ENCODE data around the gene OR1L6. TPM values are rescaled to one million over a fixed set of nuclear protein-coding genes. Genes with fewer than 3 reads are reported as not detected.

Gene OR1L6
- total RNA-seq, 1 donor from 2014 or later = not detected

GRCh38 chr9:122789256-122790046, 47.3 kb downstream of the OR1L6 start:
- H3K36me3 Mint-ChIP-seq (ENCODE audit: unreplicated experiment) = no peaks in the 10 kb centered on the region
- TF ChIP-seq, protein P1, sequence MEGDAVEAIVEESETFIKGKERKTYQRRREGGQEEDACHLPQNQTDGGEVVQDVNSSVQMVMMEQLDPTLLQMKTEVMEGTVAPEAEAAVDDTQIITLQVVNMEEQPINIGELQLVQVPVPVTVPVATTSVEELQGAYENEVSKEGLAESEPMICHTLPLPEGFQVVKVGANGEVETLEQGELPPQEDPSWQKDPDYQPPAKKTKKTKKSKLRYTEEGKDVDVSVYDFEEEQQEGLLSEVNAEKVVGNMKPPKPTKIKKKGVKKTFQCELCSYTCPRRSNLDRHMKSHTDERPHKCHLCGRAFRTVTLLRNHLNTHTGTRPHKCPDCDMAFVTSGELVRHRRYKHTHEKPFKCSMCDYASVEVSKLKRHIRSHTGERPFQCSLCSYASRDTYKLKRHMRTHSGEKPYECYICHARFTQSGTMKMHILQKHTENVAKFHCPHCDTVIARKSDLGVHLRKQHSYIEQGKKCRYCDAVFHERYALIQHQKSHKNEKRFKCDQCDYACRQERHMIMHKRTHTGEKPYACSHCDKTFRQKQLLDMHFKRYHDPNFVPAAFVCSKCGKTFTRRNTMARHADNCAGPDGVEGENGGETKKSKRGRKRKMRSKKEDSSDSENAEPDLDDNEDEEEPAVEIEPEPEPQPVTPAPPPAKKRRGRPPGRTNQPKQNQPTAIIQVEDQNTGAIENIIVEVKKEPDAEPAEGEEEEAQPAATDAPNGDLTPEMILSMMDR (IDR thresholded peaks at IDR 0.05; ENCODE audit: partially characterized antibody, unreplicated experiment) = no peak
- peaks cover 1% of the 10 kb centered on the region for H3K9me3 Mint-ChIP-seq (ENCODE audit: unreplicated experiment)
- DNase-seq = no peak
- H3K27ac Mint-ChIP-seq (ENCODE audit: unreplicated experiment) = no peak overlapping the region
- H3K4me1 Mint-ChIP-seq (ENCODE audit: low read depth, unreplicated experiment) = no peaks in the 10 kb centered on the region
- H3K4me3 Mint-ChIP-seq (ENCODE audit: unreplicated experiment) = no peak overlapping the region
- H3K27me3 Mint-ChIP-seq (ENCODE audit: unreplicated experiment) = no peaks in the 10 kb centered on the region

DNA sequence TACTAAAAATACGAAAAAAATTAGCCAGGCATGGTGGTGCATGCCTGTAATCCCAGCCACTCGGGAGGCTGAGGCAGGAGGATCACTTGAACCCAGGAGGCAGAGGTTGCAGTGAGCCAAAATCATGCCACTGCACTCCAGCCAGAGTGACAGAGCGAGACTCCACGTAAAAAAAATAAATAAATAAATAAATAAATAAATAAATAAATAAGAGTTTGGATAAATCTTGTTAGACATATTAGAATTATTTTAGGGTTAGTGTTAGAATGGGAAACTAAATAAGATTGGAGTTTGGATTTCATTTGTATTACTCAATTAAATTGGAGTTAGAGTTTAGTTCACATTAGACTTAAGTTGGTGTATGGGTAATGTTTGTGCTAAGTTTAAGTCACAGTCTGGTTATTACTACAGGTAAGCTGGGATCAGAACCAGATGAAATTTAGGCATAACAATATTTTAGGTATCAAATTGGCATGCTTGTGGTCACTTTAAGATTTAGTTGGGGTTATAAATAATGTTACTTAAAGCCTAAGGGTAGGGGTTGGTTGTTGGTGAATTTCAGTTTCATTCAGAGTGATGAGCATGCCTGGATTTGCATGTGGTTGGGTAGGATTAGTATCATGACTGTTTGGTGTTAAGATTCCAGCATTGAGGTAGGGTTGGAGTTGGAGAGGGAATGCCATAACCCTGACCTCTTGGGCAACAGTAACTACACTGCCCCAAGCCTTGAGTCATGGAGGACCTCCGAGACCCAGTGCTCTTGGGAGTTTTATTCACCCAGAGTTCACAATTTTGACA, 50.0 kb downstream of the OR1L6 start:
- Mint-ChIP-seq H3K9me3 (ENCODE audit: unreplicated experiment) (peaks cover 1% of the 10 kb centered on the region), H3K27me3 (ENCODE audit: unreplicated experiment) (peaks cover 2% of the 10 kb centered on the region), H3K27ac (ENCODE audit: unreplicated experiment) (no peak overlapping the region), H3K36me3 (ENCODE audit: unreplicated experiment) (no peaks in the 10 kb centered on the region), H3K4me1 (ENCODE audit: low read depth, unreplicated experiment) (no peaks in the 10 kb centered on the region), H3K4me3 (ENCODE audit: unreplicated experiment) (no peak overlapping the region)
- no peak for DNase-seq
- TF ChIP-seq, protein P1 (IDR thresholded peaks at IDR 0.05; ENCODE audit: partially characterized antibody, unreplicated experiment) = no peak

DNA sequence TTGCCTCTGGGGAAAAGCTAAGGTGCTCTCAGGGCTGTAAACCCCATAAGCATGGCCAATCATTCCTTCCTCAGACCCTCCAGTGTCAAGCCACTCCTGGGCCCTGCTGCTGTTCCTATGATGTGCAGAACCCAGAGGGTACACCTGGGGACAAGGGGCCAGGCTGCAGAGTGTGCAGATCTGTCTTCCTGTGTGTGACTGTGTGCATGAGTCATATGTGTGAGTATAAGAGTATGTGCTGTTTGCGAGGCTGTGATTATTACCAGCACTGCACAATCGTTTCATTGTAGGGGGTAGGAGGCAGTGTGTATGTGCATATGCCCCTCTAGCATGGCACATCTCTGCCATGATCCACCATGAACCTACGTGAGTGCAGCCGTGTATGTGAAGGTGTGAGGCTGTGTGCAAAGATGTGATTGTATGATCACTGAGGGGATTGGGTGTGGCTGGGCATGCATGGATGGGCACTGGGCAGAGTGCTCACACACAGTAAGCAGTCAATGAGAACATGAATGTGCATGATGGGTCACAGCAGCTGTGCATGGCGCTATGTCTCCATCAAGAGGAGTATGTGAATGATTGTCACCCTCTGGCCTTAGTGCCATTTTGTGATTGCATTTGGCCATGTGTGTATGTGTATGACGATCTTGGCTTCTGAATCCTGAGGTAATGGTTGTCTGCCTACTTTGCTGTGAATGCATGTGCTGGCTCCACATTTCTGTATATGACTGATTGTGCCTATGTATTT, 55.4 kb downstream of the OR1L6 start:
- H3K9me3 Mint-ChIP-seq (ENCODE audit: unreplicated experiment) = peaks cover 1% of the 10 kb centered on the region
- TF ChIP-seq, protein P1 (IDR thresholded peaks at IDR 0.05; ENCODE audit: partially characterized antibody, unreplicated experiment) = no peak
- H3K36me3 Mint-ChIP-seq (ENCODE audit: unreplicated experiment) = no peaks in the 10 kb centered on the region
- H3K4me3 Mint-ChIP-seq (ENCODE audit: unreplicated experiment) = no peak overlapping the region
- no peaks in the 10 kb centered on the region for H3K4me1 Mint-ChIP-seq (ENCODE audit: low read depth, unreplicated experiment)
- H3K27me3 Mint-ChIP-seq (ENCODE audit: unreplicated experiment) = peaks cover 4% of the 10 kb centered on the region
- no peak for DNase-seq
- H3K27ac Mint-ChIP-seq (ENCODE audit: unreplicated experiment) = no peak overlapping the region

Other genes starting within 250 kb of the OR1L6 start
- not detected for gene OR1J2, start 231.5 kb upstream of the OR1L6 start, total RNA-seq (ENCODE audit: unreplicated experiment)
- not detected for gene OR1J4, start 223.2 kb upstream of the OR1L6 start, total RNA-seq (ENCODE audit: unreplicated experiment)
- not detected for gene OR1N1, start 215.0 kb upstream of the OR1L6 start, total RNA-seq (ENCODE audit: unreplicated experiment)
- gene OR1N2, start 189.2 kb upstream of the OR1L6 start, total RNA-seq (ENCODE audit: unreplicated experiment) = not detected
- gene OR1L8, start 158.9 kb upstream of the OR1L6 start, total RNA-seq (ENCODE audit: unreplicated experiment) = not detected
- gene OR1Q1, start 127.6 kb upstream of the OR1L6 start, total RNA-seq (ENCODE audit: unreplicated experiment) = not detected
- not detected for gene OR1B1, start 84.7 kb upstream of the OR1L6 start, total RNA-seq (ENCODE audit: unreplicated experiment)
- gene OR1L1, start 80.6 kb upstream of the OR1L6 start, total RNA-seq (ENCODE audit: unreplicated experiment) = not detected
- gene OR1L3, start 67.2 kb upstream of the OR1L6 start, total RNA-seq (ENCODE audit: unreplicated experiment) = not detected
- gene OR1L4, start 18.3 kb upstream of the OR1L6 start, total RNA-seq (ENCODE audit: unreplicated experiment) = not detected
- not detected for gene OR5C1, start 46.6 kb downstream of the OR1L6 start, total RNA-seq (ENCODE audit: unreplicated experiment)
- not detected for gene OR1K1, start 57.8 kb downstream of the OR1L6 start, total RNA-seq (ENCODE audit: unreplicated experiment)
- gene PDCL, start 86.3 kb downstream of the OR1L6 start, total RNA-seq (ENCODE audit: unreplicated experiment) = 27.6 TPM
- gene RC3H2, start 163.1 kb downstream of the OR1L6 start, total RNA-seq (ENCODE audit: unreplicated experiment) = 71.7 TPM
- gene ZBTB6, start 171.0 kb downstream of the OR1L6 start, total RNA-seq (ENCODE audit: unreplicated experiment) = 10.2 TPM
- 10.2 TPM for gene ZBTB26, start 189.2 kb downstream of the OR1L6 start, total RNA-seq (ENCODE audit: unreplicated experiment)
- 80.2 TPM for gene RABGAP1, start 198.7 kb downstream of the OR1L6 start, total RNA-seq (ENCODE audit: unreplicated experiment)

Measured in glutamatergic neuron (in vitro differentiated cells).